ENCODE measurements around the gene WDR3.
"Not testable (repeated sequence)": the region's sequence is repeated elsewhere in the genome, so short reads cannot be mapped to it uniquely, and the experiment has no call there.

The WDR3 gene

DNA sequence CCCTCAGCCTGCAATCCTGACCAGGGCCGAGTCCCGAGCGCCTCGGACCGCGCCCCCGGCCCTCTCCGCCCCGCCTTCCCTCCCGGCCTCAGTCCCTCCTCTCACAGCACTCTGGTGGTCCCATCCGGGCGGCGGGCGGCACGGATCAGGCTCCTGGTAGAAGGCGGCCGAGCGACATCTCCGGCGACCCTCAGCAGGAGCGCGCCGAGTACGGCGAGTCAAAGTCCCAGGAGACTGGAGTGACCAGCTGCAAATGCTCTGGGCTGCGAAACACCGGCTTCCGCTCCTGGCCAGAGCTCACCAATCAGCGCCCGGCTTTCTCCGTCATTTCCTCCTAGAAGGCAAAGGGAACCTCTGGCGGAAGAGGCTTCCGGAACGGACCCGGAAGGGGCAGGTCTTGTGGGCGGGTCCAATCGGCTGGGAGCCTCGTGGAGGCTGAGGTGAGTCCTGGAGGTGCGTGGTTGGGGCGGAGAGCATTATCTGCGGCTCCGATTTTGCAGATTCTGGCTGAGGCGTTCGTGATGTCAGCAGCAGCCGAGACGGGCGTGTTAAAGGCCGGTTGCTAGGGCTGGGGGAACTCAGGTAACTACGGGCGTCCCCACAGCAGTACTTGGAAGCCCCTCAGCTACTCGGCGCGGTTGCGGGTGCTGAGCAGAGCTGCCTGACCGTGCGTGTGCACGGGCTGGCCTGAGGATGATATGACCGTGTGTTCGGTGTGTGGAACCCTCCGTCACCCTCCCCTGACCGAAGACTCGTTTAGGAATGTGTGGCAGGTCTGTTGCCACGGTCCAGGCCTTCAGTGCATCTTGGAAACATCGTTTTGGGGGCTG lies at the start of gene WDR3, which contains the start of gene GDAP2:
WDR3 (plus strand) TSS at position 397 of the 830 bp plus-strand sequence. CDS start 3,581 bp downstream, outside the sequence.
GDAP2 (minus strand) TSS at position 279 of the 830 bp plus-strand sequence. CDS start 9,264 bp downstream, outside the sequence.
- DNase-seq (ENCODE audit: low read depth in 2 of 2), result peak; percentile 93 to 95

- no peak for DNase-seq (ENCODE audit: low read depth in 2 of 2)
These were observed 45.9 kb upstream of the WDR3 start for GRCh38 chr1:117883616-117884015.

DNA sequence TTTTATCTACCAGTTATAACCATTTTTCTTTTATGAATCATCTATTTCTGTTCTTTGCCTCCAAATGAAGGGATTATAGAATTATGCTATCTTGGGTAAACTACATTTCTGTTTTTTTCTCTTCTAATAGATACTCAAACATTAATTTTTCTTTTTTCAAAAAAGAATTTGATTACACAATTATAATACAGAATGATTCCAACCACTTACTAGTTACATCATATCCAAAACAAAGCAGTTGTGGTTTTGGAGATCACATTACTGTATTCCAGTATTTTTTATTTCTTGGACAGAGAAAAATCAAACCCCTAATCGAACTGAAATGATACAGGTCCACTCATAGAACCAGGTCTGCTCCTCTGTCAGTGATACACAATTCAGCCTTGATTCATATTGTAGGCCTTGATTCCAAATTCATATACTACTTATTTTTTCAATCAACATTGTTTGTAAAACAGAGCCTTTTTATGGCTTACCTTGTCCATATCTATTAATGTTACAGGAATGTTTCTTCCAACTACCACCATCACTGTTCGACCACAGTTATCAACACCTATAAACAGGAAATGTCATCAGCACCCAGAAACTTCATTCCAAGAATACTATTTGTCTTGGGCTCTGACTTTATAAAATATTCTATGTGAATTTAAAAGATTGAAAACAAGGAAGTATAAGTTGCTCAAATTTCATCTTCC lies 43.3 kb upstream of the WDR3 start:
- no peak for DNase-seq (ENCODE audit: low read depth in 2 of 2)

DNA sequence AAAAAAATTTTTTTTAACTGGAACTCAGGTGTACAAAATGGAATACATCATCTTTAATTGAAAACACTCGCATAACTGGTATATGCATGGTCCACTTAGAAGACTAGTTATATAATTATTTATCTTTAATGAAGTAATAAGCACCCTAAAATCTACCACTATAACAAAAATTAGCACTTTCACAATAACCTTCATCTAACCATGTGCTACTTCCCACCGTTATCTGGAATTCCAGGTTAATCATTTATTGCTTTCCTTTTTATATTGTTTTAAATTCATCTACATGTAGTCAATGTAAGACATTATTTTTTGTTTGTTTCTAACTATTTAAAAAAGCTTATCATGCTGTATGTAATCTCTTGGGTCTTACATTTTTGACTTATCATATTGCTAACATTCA lies 39.1 kb upstream of the WDR3 start:
- DNase-seq (ENCODE audit: low read depth in 2 of 2), result no peak

DNA sequence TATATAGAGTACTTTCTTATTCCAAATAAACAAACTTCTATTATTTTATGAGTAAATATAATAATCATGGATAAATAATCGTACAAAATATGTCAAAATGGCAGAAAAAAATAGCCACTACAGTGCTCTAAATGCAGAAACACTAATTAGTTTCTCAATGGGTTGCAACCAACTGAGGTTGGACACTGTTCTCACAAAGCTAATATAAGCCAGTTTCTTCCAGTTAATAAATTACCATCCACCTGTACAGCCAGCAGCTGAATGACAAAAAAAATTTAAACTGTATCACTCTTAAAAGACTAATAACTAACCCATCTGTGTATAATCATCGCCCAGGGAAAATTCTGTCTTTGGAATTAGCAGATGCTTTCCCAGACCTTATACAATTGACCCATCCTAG lies 37.0 kb upstream of the WDR3 start:
- DNase-seq (ENCODE audit: low read depth in 2 of 2), result no peak

GRCh38 chr1:117894078-117894477 lies 35.5 kb upstream of the WDR3 start:
- DNase-seq (ENCODE audit: low read depth in 2 of 2), result no peak

DNA sequence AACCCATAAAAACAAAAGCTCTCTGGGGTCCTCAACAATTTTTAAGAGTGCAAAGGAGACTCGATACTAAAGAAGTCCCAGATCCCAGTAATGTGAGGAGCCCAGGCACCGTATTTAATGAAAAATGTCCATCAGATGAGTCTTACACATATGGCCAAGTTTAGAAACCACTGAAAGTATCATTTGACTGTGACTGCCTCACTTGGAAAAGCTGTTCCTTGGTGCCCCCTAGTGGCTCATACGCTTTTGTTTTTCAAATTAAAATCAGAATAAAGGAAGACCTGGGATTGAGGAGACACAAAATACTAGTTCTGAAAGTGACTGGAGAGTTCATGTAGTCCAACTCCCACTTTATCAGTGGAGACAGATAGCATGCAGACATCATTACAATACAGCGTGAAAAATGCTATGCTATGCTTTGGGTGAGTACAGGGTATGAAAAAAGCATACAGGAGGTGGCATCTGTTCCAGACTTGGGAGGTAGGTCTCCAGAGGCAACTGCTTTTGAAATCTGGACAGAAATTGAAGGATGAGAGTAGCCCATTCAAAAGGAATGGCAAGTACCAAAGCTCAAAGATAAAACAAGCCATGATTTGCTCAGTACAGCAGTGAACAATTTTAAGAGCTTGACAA lies 33.9 kb upstream of the WDR3 start:
- DNase-seq (ENCODE audit: low read depth in 2 of 2), result peak; percentile 25 to 54

DNA sequence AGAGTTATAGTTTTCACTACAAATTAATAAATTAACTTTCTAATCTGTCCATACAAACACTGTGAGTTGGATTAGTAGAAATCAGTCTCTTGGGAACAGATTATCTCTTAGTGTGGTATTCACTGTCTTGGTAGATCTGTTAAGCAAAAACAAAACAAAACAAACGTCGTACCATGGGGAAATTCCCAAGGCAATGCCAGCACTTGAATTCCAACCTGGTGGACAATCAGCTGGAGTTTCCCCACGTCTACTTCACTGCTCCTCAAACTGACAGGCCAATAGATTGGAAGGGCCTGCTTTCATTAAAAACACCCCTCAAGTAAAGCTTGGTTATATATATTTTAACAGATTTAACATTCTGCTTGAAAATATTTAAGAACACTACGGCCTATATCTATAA lies 32.0 kb upstream of the WDR3 start:
- no peak for DNase-seq (ENCODE audit: low read depth in 2 of 2)

- DNase-seq (ENCODE audit: low read depth in 2 of 2), result no peak
These were observed 29.7 kb upstream of the WDR3 start for GRCh38 chr1:117899801-117900200.

- DNase-seq (ENCODE audit: low read depth in 2 of 2), result no peak
These were observed 26.6 kb upstream of the WDR3 start for GRCh38 chr1:117902944-117903343.

DNA sequence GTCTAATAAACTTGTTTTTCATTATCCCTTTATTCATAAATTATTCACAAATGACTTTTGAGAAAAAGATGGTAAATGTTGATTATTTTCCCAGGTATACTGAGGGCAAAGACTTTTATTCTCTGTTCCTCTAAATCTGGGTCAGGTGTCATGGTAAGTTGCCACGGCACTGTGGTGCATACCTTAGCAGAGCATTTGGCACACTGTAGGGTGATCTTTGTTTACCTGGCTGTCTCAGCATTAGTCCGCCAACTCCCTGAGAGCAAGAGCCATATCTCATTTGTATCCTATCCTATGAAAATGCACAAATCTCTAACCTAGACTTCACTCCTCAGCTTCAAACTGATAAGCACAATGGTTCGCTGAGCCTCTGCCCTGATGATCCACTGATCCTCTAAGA lies 25.1 kb upstream of the WDR3 start:
- DNase-seq (ENCODE audit: low read depth in 2 of 2), result no peak

DNA sequence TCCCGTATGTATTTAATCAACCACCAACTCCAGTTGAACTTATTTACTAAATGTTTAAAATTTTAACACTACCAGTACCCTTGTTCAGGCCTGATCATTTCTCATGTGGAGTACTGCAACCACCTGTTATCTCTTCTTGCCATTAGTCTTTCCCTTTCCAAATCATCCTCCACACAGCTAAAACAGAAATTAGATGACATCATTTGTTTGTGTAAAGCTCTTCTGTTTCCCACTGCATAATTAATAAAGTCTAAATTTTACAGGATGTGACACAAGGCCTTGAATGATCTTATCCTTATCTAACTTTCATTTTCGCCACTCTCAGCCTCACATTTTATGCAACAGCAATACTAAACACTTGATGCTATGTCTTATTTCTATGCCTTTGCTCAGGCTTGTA lies 24.5 kb upstream of the WDR3 start:
- DNase-seq (ENCODE audit: low read depth in 2 of 2), result no peak

GRCh38 chr1:117911051-117911450 lies 18.5 kb upstream of the WDR3 start:
- DNase-seq (ENCODE audit: low read depth in 2 of 2), result no peak

DNA sequence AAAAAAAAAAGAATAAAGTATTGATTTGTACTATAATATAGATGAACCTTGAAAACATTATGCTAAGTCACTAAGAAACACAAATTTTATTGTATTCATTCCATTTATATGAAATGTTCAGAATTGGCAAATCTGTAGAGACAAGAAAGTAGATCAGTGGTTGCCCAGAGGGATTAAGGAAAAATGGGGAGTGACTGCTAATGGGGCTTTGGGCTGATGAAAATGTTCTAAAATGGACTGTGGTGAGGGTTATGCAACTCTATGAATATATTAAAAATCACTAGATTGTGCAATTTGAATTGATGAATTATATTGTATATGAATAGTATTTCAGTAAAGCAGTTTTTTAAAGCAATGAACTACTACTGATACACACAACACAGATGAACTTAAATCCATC lies 10.2 kb upstream of the WDR3 start:
- DNase-seq (ENCODE audit: low read depth in 2 of 2), result no peak

DNA sequence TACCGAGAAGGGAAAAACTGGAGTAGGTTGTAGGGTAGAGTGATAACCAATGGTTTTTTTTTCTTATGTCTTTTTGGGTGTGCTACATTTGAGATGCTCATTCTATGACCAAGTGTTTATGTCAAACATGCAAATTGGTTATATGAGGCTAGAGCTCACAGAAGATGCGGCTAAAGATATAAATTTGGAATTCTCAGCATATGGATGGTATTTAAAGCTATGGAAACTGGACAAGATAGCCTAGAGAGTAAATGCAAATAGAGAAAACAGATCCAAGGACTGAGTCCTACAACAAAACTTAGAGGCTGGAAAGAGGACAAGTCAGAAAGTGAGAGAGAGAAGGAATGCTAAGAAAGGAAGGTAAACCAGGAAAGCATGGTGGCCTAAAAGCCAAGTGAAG lies 7.5 kb upstream of the WDR3 start:
- DNase-seq (ENCODE audit: low read depth in 2 of 2), result no peak

DNA sequence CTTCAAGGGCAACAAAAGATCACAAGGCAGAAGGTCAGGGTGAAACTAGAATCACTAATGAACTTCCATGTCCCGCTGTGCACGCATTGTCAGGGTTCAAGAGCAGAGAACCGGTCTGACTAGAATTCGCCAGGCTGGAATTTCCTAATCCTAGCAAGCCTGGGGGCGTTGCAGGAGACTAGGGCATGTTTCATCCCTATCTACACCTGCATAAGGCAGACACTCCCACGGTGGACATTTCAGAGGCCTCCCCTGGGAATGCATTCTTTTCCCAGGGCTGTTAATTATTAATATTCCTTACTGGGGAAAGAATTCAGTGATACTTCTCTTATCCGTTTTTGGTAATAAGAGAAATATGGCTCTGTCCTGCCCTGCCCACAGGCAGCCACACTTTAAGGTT lies 6.8 kb upstream of the WDR3 start:
- not testable (repeated sequence) for DNase-seq (ENCODE audit: low read depth in 2 of 2)

GRCh38 chr1:117925981-117926380 lies 3.6 kb upstream of the WDR3 start:
- DNase-seq (ENCODE audit: low read depth in 2 of 2), result no peak

- peak in 1 of 2 donors; percentile 9 for DNase-seq (ENCODE audit: low read depth in 2 of 2)
These were observed 627 bp upstream of the WDR3 start for GRCh38 chr1:117928881-117929342.

- DNase-seq (ENCODE audit: low read depth in 2 of 2), result no peak
These were observed 571 bp downstream of the WDR3 start for GRCh38 chr1:117930173-117930447.

DNA sequence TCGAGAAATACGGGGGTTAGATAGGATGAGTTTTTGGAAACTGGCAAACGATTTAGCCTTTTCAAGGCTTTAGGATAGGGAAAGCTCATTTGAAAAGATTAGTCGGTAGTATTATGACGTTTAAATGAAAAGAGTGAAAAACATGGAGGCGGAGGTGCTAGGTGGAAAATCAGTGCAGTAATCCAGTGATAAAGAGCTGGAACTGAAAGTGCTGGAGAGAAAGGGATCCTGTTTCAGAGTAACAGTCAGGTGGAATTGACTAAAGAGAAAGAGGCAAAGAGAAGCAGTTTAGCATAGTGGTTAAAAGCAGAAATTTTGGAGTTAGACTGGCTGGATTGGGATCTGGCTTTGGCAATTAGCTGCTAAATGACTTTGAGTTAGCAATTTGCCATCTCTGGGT lies 945 bp downstream of the WDR3 start:
- no peak for DNase-seq (ENCODE audit: low read depth in 2 of 2)

- DNase-seq (ENCODE audit: low read depth in 2 of 2), result no peak
These were observed 3.0 kb downstream of the WDR3 start for GRCh38 chr1:117932576-117932975.

DNA sequence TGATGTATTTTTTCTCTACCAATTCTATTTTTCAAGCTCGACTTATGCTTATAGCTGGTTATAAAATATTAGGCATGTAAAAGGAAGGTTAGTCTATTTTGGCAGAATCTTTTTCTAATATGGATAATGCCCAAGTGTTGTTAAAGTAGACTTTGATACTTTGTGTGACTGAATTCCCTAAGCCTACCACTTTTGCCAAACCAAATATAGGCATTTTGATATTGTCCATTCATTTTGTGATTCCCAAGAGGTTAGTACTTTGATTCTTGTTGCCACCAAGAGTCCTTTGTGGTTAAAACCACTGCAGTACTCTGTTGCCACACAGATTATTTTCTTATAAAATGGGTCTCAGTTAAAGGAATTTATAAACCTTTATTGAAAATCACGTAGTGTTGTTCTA lies 4.2 kb downstream of the WDR3 start:
- no peak for DNase-seq (ENCODE audit: low read depth in 2 of 2)

- DNase-seq (ENCODE audit: low read depth in 2 of 2), result no peak
These were observed 12.8 kb downstream of the WDR3 start for GRCh38 chr1:117942293-117942692.

Measured in stimulated activated CD4-positive, alpha-beta T cell treated with anti-CD3 and anti-CD28 coated beads, Interleukin-15, amount 100 ng/mL, for 48 hours (primary cell).